H1 (cell line): Measurements from ENCODE around the gene TSHR. TPM values are rescaled to one million over a fixed set of nuclear protein-coding genes. Genes with fewer than 3 reads are reported as not detected.

Experiments
- CTCF ChIA-PET: fragments of 300-600 bp; sonication (Branson Sonifier 250); formaldehyde crosslinking; loops from one replicate; lab custom pipeline; 2021; ENCODE audit not compliant: partially characterized antibody; lab: Charles Lee
- POLR2A ChIA-PET: fragments of 300-600 bp; sonication (Branson Sonifier 250); formaldehyde crosslinking; loops from one replicate; lab custom pipeline; 2021; ENCODE audit warnings: inconsistent platforms; ENCODE audit not compliant: partially characterized antibody; lab: Charles Lee
- DNase-seq, 2 experiments: peaks; one replicate each; pipeline versions ENCODE4 v3.0.0 to v3.0.0-alpha.2; 2010 to 2022; ENCODE audit warnings: low spot score in 2 of 2, low read depth in 1 of 2, mixed read lengths in 1 of 2
- FAIRE-seq: peaks from 2 replicates; lab custom pipeline; 2011; peaks lifted over from hg19 to GRCh38; lab: Jason Lieb, UNC
- H2AFZ ChIP-seq: 2 replicates; pipeline ENCODE4 v1.8.1; 2012; ENCODE audit warnings: low read length, inconsistent platforms
- H2AK5ac ChIP-seq: 2 replicates; pipeline ENCODE4 v1.6.1; 2013; ENCODE audit warnings: low read depth, low read length
- H2BK120ac ChIP-seq: replicated peaks from 2 replicates; pipeline ENCODE3; 2013; ENCODE audit warnings: low read depth, low read length, inconsistent platforms
- H2BK12ac ChIP-seq: 2 replicates; pipeline ENCODE4 v1.6.1; 2013; ENCODE audit warnings: low read depth, low read length
- H2BK15ac ChIP-seq: 2 replicates; pipeline ENCODE4 v1.6.1; 2013; ENCODE audit warnings: low read length
- H2BK20ac ChIP-seq: 2 replicates; pipeline ENCODE4 v1.6.1; 2013; ENCODE audit warnings: low read length
- H2BK5ac ChIP-seq: 2 replicates; pipeline ENCODE4 v1.6.1; 2013; ENCODE audit warnings: low read depth, low read length
- H3K14ac ChIP-seq: 2 replicates; pipeline ENCODE4 v1.6.1; 2013; ENCODE audit warnings: inconsistent platforms; ENCODE audit not compliant: insufficient read length
- H3K18ac ChIP-seq: 2 replicates; pipeline ENCODE4 v1.6.1; 2013; ENCODE audit warnings: low read length; ENCODE audit errors: extremely low read depth
- H3K23ac ChIP-seq: 2 replicates; pipeline ENCODE4 v1.6.1; 2013; ENCODE audit warnings: inconsistent platforms; ENCODE audit not compliant: insufficient read length
- H3K23me2 ChIP-seq: 2 replicates; pipeline ENCODE4 v1.6.1; 2013; ENCODE audit warnings: low read depth, low read length
- H3K27ac ChIP-seq: 2 replicates; pipeline ENCODE4 v1.6.1; 2011; ENCODE audit warnings: low read depth, low read length, inconsistent platforms
- H3K27me3 ChIP-seq, 4 experiments: replicated peaks in 1 of 4; 1 replicate in 1 of 4; 2 replicates in 3 of 4; pipeline versions ENCODE4 v1.6.1 to v1.8.1; 2011 to 2013; ENCODE audit warnings: low read length in 3 of 4, mild to moderate bottlenecking in 3 of 4, inconsistent platforms in 2 of 4, mixed read lengths in 2 of 4, moderate library complexity in 1 of 4; ENCODE audit not compliant: control insufficient read depth in 3 of 4, insufficient read depth in 3 of 4; ENCODE audit errors: extremely low read depth in 1 of 4
- H3K36me3 ChIP-seq, 4 experiments: 2 replicates each; pipeline versions ENCODE4 v1.6.1 to v1.8.1; 2011 to 2013; ENCODE audit warnings: mild to moderate bottlenecking in 4 of 4, low read length in 3 of 4, moderate library complexity in 2 of 4, control low read depth in 1 of 4, inconsistent platforms in 1 of 4; ENCODE audit not compliant: insufficient read depth in 4 of 4, control insufficient read depth in 2 of 4
- H3K4ac ChIP-seq: replicated peaks from 2 replicates; pipeline ENCODE3; 2013; ENCODE audit warnings: low read length, low read depth, mixed read lengths, inconsistent platforms; ENCODE audit not compliant: insufficient read length
- H3K4me1 ChIP-seq, 4 experiments: replicated peaks in 1 of 4; 1 replicate in 1 of 4; 2 replicates in 3 of 4; pipeline versions ENCODE4 v1.6.1 to v1.8.1; 2011 to 2013; ENCODE audit warnings: low read length in 3 of 4, inconsistent platforms in 2 of 4, mixed read lengths in 1 of 4; ENCODE audit not compliant: insufficient read depth in 4 of 4, control insufficient read depth in 3 of 4
- H3K4me2 ChIP-seq, 2 experiments: 2 replicates each; pipeline versions ENCODE4 v1.6.1 to v1.8.1; 2011 to 2013; ENCODE audit warnings: low read depth in 2 of 2, low read length in 2 of 2, control low read depth in 1 of 2, inconsistent platforms in 1 of 2, mild to moderate bottlenecking in 1 of 2; ENCODE audit not compliant: insufficient read depth in 1 of 2
- H3K4me3 ChIP-seq, 4 experiments: fragments of 200-600, 300-600 bp in 1 of 4; sonication (generic), shearing (Covaris generic), sonication (Bioruptor Twin) in 1 of 4; 2 replicates each; pipeline versions ENCODE4 v1.5.1 to v1.8.1; 2011 to 2016; ENCODE audit warnings: low read length in 4 of 4, low read depth in 3 of 4, control low read depth in 2 of 4, inconsistent platforms in 2 of 4, mild to moderate bottlenecking in 2 of 4, mixed read lengths in 1 of 4, moderate library complexity in 1 of 4; ENCODE audit not compliant: insufficient read depth in 2 of 4; ENCODE audit errors: extremely low read depth in 1 of 4
- H3K56ac ChIP-seq: replicated peaks from 2 replicates; pipeline ENCODE3; 2013; ENCODE audit warnings: low read depth, mild to moderate bottlenecking, mixed read lengths, low read length, inconsistent platforms; ENCODE audit not compliant: insufficient read length
- H3K79me1 ChIP-seq: 2 replicates; pipeline ENCODE4 v1.6.1; 2013; ENCODE audit warnings: low read depth, low read length, control low read depth
- H3K79me2 ChIP-seq, 2 experiments: 2 replicates each; pipeline versions ENCODE4 v1.6.1 to v1.8.1; 2012 to 2013; ENCODE audit warnings: low read length in 2 of 2, mild to moderate bottlenecking in 2 of 2, inconsistent platforms in 1 of 2; ENCODE audit not compliant: insufficient read depth in 2 of 2, control insufficient read depth in 1 of 2
- H3K9ac ChIP-seq, 4 experiments: replicated peaks in 1 of 4; 1 replicate in 1 of 4; 2 replicates in 3 of 4; pipeline versions ENCODE4 v1.6.1 to v1.8.1; 2011 to 2013; ENCODE audit warnings: low read depth in 3 of 4, low read length in 3 of 4, control low read depth in 2 of 4, mild to moderate bottlenecking in 2 of 4, moderate library complexity in 2 of 4, inconsistent platforms in 1 of 4; ENCODE audit errors: extremely low read depth in 1 of 4
- H3K9me3 ChIP-seq, 2 experiments: 2 replicates each; pipeline versions ENCODE4 v1.6.1 to v1.8.1; 2012 to 2013; ENCODE audit warnings: mild to moderate bottlenecking in 2 of 2, moderate library complexity in 2 of 2, control low read depth in 1 of 2, inconsistent platforms in 1 of 2, low read depth in 1 of 2, low read length in 1 of 2, mixed read lengths in 1 of 2; ENCODE audit not compliant: insufficient read depth in 2 of 2
- H4K20me1 ChIP-seq, 2 experiments: replicated peaks in 1 of 2; 2 replicates each; pipeline versions ENCODE3 to v1.8.1; 2011 to 2013; ENCODE audit warnings: inconsistent platforms in 2 of 2, low read length in 2 of 2, mild to moderate bottlenecking in 1 of 2; ENCODE audit not compliant: insufficient read depth in 2 of 2, control insufficient read depth in 1 of 2
- H4K5ac ChIP-seq: 2 replicates; pipeline ENCODE4 v1.6.1; 2013; ENCODE audit warnings: low read length, low read depth, mixed read lengths, inconsistent platforms; ENCODE audit not compliant: insufficient read length
- H4K8ac ChIP-seq: 2 replicates; pipeline ENCODE4 v1.8.0; 2013; ENCODE audit warnings: mild to moderate bottlenecking, moderate library complexity, low read length, inconsistent platforms; ENCODE audit not compliant: insufficient read depth; ENCODE audit errors: extremely low read depth
- H4K91ac ChIP-seq: replicated peaks from 2 replicates; pipeline ENCODE3; 2013; ENCODE audit warnings: low read length, mixed read lengths, inconsistent platforms; ENCODE audit not compliant: insufficient read length
- ATF3 ChIP-seq: IDR thresholded peaks from 2 replicates; pipeline ENCODE4 v1.6.1; 2011; ENCODE audit warnings: low read depth, mild to moderate bottlenecking, low read length; ENCODE audit not compliant: insufficient read depth
- BRCA1 ChIP-seq: IDR thresholded peaks from 2 replicates; pipeline ENCODE4 v1.6.1; 2012; ENCODE audit warnings: low read depth, low read length, improper control_type of control experiment
- E2F6 ChIP-seq: IDR thresholded peaks from 2 replicates; pipeline ENCODE4 v1.6.1; 2012; ENCODE audit warnings: inconsistent platforms
- KDM5A ChIP-seq: fragments of 200-600 bp; IDR thresholded peaks from 2 replicates; pipeline ENCODE4 v1.7.1; 2012; ENCODE audit warnings: mild to moderate bottlenecking, low read length, inconsistent platforms, mixed read lengths
- MAFK ChIP-seq: IDR thresholded peaks from 2 replicates; pipeline ENCODE4 v1.6.1; 2012; ENCODE audit warnings: low read depth, mild to moderate bottlenecking, improper control_type of control experiment, low read length
- MAX ChIP-seq: IDR thresholded peaks from 2 replicates; pipeline ENCODE4 v1.6.1; 2012; ENCODE audit warnings: inconsistent platforms
- NANOG ChIP-seq: IDR thresholded peaks from 2 replicates; pipeline ENCODE4 v1.6.1; 2011; ENCODE audit warnings: low read length, low read depth, mild to moderate bottlenecking, inconsistent platforms; ENCODE audit not compliant: insufficient read depth, poor library complexity, severe bottlenecking
- RNF2 ChIP-seq: fragments of 200-900, 300-1000 bp; sonication (generic); IDR thresholded peaks from 2 replicates; pipeline ENCODE4 v1.7.1; 2016; ENCODE audit warnings: borderline replicate concordance, low read depth, mild to moderate bottlenecking, antibody characterized with exemption, low read length; ENCODE audit not compliant: poor library complexity, severe bottlenecking; ENCODE audit errors: missing control alignments
- SIRT6 ChIP-seq: IDR thresholded peaks from one replicate; pipeline ENCODE4 v1.7.1; 2012; ENCODE audit warnings: low read length, inconsistent platforms
- WGBS, 2 experiments: shearing (Covaris generic) in 1 of 2; methylation state at CpG; one replicate each; pipeline versions ENCODE4 v1.1.6 to v1.1.7; 2013 to 2015; ENCODE audit warnings: low lambda C conversion rate in 2 of 2, mixed read lengths in 2 of 2, inconsistent platforms in 1 of 2, low coverage in 1 of 2, missing lambda C conversion rate in 1 of 2; ENCODE audit not compliant: insufficient replicate concordance in 2 of 2, insufficient coverage in 1 of 2, insufficient read length in 1 of 2; ENCODE audit errors: extremely low coverage in 1 of 2, missing lambda C conversion rate in 1 of 2; 5-methylcytosine and 5-hydroxymethylcytosine counted together
- polyA plus RNA-seq, 7 experiments: library from polyadenylated mRNA; depleted of rRNA in 3 of 7; stranded (reverse) in 5 of 7; unstranded in 2 of 7; fragments of >200 nt in 5 of 7; fragments of 200-250 nt in 2 of 7; gene quantifications; 1 replicate in 5 of 7; 2 replicates in 1 of 7; 4 replicates in 1 of 7; pipeline versions ENCODE4 v1.2.1 to v1.2.3, GENCODE V29; 2011 to 2013; ENCODE audit warnings: missing spikeins in 2 of 7, mixed read lengths in 2 of 7
- total RNA-seq: library from RNA; stranded (reverse); fragmentation: NEBNext Ultra II Directional; extraction: Animal tissue kit (Norgen Biotek cat#: 25700); gene quantifications from 2 replicates; pipeline ENCODE4 v1.2.1, GENCODE V29; 2021

Gene TSHR
- total and polyA plus RNA-seq, 2 of the 8 experiments (the other 6 are each of a cell fraction or from before 2014, with no cell fraction given): 0.27 TPM; not detected in 1

- CTCF ChIA-PET: interaction anchor here (0.7 kb wide), 1 partner anchor 432 kb away, joined by 3 read pairs; no protein-coding TSS in a partner anchor
- no peak overlapping the region for H2AK5ac ChIP-seq
- H3K14ac ChIP-seq: no peak overlapping the region
Measured at GRCh38 chr14:80906946-80907345, 48.5 kb upstream of the TSHR start.

More at GRCh38 chr14:80906946-80907345, 48.5 kb upstream of the TSHR start:
- WGBS, 2 experiments: 84% methylated on average over 4 of the region's 4 CpGs; no CpG with 5 or more reads in 1 of the 2 experiments
- no peaks in the 10 kb centered on the region for H3K9me3 ChIP-seq
- H2BK20ac ChIP-seq: no peak overlapping the region
- H3K4me1 ChIP-seq: 0 out of 7 replicates have a peak, but pooled peaks cover 0 to under 1% (median 0%) of the 10 kb centered on the region in 4 experiments
- no peak overlapping the region for H4K91ac ChIP-seq
- H3K23me2 ChIP-seq: no peaks in the 10 kb centered on the region
- no peak overlapping the region for H3K4me3 ChIP-seq
- no peak overlapping the region for H3K27ac ChIP-seq
- H4K5ac ChIP-seq: no peak overlapping the region
- H2BK12ac ChIP-seq: no peak overlapping the region
- no peaks in the 10 kb centered on the region for H3K27me3 ChIP-seq
- no peak overlapping the region for H2BK15ac ChIP-seq
- FAIRE-seq (no peak), DNase-seq (no peak)
- no peaks in the 10 kb centered on the region for H4K20me1 ChIP-seq
- H4K8ac ChIP-seq: no peak overlapping the region
- H2BK120ac ChIP-seq: no peak overlapping the region
- H2AFZ ChIP-seq: no peak overlapping the region
- H3K4me2 ChIP-seq: no peak overlapping the region
- no peak overlapping the region for H3K4ac ChIP-seq
- POLR2A ChIA-PET: interaction anchor here (1.3 kb wide), 2 partner anchors 9 to 206 kb away, joined by 3 read pairs; no protein-coding TSS in a partner anchor
- H3K9ac ChIP-seq: no peak overlapping the region
- H2BK5ac ChIP-seq: no peak overlapping the region
- no peaks in the 10 kb centered on the region for H3K79me2 ChIP-seq
- TF ChIP-seq MAX (no peak), BRCA1 (no peak), MAFK (no peak), RNF2 (no peak), KDM5A (no peak), ATF3 (no peak), SIRT6 (no peak), NANOG (no peak), E2F6 (no peak)
- no peaks in the 10 kb centered on the region for H3K36me3 ChIP-seq
- no peak overlapping the region for H3K23ac ChIP-seq
- no peak overlapping the region for H3K56ac ChIP-seq
- H3K79me1 ChIP-seq: no peaks in the 10 kb centered on the region
- H3K18ac ChIP-seq: no peak overlapping the region
